ENCODE results near the gene CRABP2.

CRABP2 gene

GRCh38 chr1:156733989-156734584, 28.7 kb upstream of the CRABP2 start:
- TF ChIP-seq, protein P1, sequence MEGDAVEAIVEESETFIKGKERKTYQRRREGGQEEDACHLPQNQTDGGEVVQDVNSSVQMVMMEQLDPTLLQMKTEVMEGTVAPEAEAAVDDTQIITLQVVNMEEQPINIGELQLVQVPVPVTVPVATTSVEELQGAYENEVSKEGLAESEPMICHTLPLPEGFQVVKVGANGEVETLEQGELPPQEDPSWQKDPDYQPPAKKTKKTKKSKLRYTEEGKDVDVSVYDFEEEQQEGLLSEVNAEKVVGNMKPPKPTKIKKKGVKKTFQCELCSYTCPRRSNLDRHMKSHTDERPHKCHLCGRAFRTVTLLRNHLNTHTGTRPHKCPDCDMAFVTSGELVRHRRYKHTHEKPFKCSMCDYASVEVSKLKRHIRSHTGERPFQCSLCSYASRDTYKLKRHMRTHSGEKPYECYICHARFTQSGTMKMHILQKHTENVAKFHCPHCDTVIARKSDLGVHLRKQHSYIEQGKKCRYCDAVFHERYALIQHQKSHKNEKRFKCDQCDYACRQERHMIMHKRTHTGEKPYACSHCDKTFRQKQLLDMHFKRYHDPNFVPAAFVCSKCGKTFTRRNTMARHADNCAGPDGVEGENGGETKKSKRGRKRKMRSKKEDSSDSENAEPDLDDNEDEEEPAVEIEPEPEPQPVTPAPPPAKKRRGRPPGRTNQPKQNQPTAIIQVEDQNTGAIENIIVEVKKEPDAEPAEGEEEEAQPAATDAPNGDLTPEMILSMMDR (IDR thresholded peaks at IDR 0.05; ENCODE audit: borderline replicate concordance, control extremely low read depth, extremely low read depth, insufficient read depth, missing control alignments) = no peak
- DNase-seq (ENCODE audit: low spot score) = no peak
- in situ Hi-C loops (cut with MboI; ENCODE audit: low sequenced_read_pairs, unreplicated experiment) = no loop called here

- TF ChIP-seq, protein P1 (IDR thresholded peaks at IDR 0.05; ENCODE audit: borderline replicate concordance, control extremely low read depth, extremely low read depth, insufficient read depth, missing control alignments) = no peak
- in situ Hi-C loops (cut with MboI; ENCODE audit: low sequenced_read_pairs, unreplicated experiment) = no loop called here
- DNase-seq (ENCODE audit: low spot score) = peak; percentile 96
Observed at GRCh38 chr1:156728599-156729462, 23.4 kb upstream of the CRABP2 start, which contains the start of gene ISG20L2. ISG20L2 (minus strand) TSS chr1:156728766; CDS start chr1:156727652, 1,114 bp downstream.

GRCh38 chr1:156727926-156728598, 22.7 kb upstream of the CRABP2 start, which contains the start of gene METTL25B:
METTL25B (plus strand) TSS chr1:156728469; CDS start chr1:156729105, 636 bp downstream.
- TF ChIP-seq, protein P1 (IDR thresholded peaks at IDR 0.05; ENCODE audit: borderline replicate concordance, control extremely low read depth, extremely low read depth, insufficient read depth, missing control alignments) = no peak
- in situ Hi-C loops (cut with MboI; ENCODE audit: low sequenced_read_pairs, unreplicated experiment) = no loop called here
- DNase-seq (ENCODE audit: low spot score) = peak; percentile 84

- DNase-seq (ENCODE audit: low spot score) = no peak
- in situ Hi-C loops (cut with MboI; ENCODE audit: low sequenced_read_pairs, unreplicated experiment) = no loop called here
- TF ChIP-seq, protein P1 (IDR thresholded peaks at IDR 0.05; ENCODE audit: borderline replicate concordance, control extremely low read depth, extremely low read depth, insufficient read depth, missing control alignments) = no peak
Observed at GRCh38 chr1:156727492-156727891, 22.1 kb upstream of the CRABP2 start.

DNA sequence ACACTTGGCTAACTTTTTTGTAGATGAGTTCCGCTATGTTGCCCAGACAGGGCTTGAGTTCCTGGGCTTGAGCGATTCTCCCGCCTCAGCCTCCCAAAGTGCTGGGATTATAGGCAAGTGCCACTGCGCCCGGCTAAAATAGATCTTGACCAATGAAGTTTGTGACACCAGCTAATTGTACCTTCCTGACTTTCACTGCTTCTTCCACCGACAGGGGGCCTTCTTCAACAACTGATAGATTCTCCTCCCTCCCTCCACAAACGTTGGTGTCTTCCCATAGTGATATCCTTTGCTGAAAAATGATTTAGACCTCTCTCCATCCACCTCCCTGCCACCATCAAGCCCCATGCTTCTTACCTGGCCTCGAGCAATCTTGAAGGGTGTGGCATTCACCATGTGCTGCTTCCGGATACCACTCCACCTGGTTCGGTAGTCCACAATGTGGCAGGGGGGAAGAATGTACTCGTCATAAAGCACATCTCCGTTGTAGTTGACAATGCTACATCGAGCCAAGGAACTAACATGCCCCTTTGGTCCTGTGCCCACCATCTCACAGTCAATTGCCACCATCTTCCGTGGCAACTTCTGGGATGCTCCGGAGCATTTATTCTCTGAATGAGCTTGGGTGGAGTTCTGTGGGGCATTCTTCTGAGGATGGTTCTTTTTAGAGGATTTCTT, 21.3 kb upstream of the CRABP2 start:
- peak; percentile 70 for DNase-seq (ENCODE audit: low spot score)
- TF ChIP-seq, protein P1 (IDR thresholded peaks at IDR 0.05; ENCODE audit: borderline replicate concordance, control extremely low read depth, extremely low read depth, insufficient read depth, missing control alignments) = peak; percentile 61

More for the DNA sequence above, 21.3 kb upstream of the CRABP2 start:
- in situ Hi-C loops (cut with MboI; ENCODE audit: low sequenced_read_pairs, unreplicated experiment) = no loop called here
